Activated CD8-positive, alpha-beta memory T cell treated with anti-CD3 and anti-CD28 coated beads, Interleukin-2, amount 50 U/mL, for 1 hour (primary cell): ENCODE results near the gene ASCL3.
"Not testable (repeated sequence)": the region's sequence is repeated elsewhere in the genome, so short reads cannot be mapped to it uniquely, and the experiment has no call there.

Experiments
- DNase-seq: peaks from one replicate; pipeline ENCODE4 v3.0.0-alpha.2; 2020; ENCODE audit errors: extremely low read depth

Gene ASCL3

DNA sequence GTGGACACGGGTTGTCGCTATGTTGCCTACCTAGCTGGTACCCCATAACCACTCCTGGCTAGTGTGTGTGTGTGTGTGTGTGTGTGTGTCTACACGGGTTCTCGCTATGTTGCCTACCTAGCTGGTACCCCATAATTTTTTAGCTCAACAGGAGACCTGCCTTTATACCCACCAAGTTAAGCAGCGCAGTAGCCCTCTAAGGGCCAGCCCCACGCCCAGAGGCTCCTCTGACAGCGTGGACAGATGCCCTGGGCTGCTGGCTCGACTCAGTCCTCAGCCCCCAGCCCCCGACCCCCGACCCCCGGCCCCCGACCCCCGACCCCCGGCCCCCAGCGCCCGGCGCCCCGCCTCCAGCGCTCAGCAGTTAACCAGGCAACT lies 32.2 kb downstream of the ASCL3 start:
- no peak for DNase-seq

DNA sequence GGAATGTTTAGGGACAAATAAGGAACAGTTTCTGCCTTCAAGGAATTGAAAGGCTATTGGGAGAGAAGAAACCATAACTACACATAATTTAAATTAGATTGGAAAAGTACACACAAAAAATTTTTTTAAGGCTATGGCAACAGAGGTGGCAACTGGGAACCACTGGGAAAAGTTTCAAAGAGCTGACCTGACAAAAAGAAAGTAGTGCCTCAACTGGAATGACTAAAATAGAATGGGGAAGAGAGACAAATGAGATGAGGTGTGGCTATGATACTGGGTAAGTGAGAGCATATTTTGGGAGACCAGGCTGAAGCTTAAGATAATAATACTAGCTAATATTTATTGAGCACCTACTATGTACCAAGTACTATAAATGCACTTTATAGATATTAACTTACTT lies 34.7 kb downstream of the ASCL3 start:
- DNase-seq, result no peak

DNA sequence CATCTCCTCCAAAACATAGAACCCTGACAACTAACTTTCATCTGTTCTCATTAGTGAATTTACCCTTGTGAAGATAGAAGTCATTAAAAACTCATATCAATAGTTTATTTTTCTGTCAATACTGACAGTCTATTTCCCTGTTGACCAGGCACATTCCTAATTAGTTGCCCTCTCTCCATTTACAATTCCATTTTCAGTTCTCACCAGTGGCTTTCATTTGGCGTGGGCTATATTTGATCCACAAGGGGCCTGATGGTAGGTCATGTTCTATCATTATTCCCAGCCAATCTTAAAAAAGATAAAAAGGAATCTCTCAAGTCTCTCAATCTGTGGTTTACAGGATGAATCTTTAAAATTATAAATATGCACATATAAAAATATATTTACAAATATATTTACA lies 35.7 kb downstream of the ASCL3 start:
- DNase-seq, result no peak

DNA sequence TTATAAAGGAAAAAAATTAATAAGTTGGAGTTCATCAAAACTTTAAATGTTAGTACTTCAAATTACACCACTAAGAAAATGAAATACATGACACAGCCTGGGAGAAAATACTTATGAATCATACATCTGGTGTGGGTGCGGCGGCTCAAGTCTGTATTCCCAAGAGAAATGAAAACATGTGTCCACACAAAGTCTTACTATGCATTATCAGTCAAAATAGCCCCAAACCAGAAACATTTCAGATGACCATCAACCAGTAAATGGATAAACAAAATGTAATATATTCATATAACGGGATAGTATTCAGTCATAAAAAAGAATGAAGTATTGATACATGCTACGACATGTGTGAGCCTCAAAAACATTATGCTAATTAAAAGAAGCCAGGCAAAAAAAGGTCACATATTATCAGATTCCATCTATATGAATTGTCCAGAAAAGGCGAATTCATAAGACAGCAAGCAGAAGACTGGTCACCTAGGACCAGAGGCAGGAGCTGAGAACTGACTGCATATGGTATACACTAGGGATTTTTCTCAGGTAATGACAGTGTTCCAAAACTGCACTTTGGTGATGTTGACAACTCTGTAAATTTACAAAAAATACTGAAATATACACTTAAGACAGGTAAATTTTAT lies 37.2 kb downstream of the ASCL3 start:
- no peak for DNase-seq

DNA sequence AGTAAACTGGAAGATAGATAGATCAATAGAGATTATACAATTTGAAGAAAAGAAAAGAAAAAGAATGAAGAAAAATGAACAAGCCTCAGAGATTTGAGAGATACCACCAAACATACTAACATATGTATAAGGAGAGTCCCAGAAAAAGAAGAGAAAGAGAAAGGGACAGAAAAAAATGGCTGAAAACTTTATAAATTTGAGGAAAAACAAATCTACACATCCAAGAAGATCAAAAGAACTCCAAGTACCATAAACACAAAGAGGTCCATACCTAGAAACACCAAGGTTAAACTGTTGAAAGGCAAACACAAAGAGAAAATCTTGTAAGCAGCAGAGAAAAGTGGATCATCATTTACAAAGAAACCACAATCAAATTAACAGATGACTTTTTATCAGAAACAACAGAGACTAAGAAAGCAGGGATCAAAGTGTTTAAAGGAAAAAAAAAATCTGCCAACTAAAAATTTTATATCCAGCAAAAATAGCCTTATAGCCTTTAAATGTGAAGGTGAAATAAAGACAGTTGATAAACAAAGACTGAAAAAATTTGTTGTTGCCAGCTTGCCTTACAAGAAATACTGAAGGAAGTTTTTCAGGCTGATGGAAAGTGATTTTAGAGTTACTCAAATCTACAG lies 43.6 kb downstream of the ASCL3 start:
- no peak for DNase-seq

DNA sequence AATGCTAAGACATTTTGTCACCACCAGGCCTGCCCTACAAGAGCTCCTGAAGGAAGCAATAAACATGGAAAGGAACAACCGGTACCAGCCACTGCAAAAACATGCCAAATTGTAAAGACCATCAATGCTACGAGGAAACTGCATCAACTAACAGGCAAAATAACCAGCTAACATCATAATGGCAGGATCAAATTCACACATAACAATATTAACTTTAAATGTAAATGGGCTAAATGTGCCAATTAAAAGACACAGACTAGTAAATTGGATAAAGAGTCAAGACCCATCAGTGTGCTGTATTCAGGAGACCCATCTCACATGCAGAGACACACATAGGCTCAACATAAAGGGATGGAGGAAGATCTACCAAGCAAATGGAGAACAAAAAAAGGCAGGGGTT lies 51.6 kb downstream of the ASCL3 start:
- DNase-seq, result not testable (repeated sequence)
